GM13976 (cell line): Measurements from ENCODE around the gene SLC39A11.

ENCODE experiments used
- DNase-seq: peaks from one replicate; pipeline ENCODE4 v3.0.0; 2012; ENCODE audit warnings: low spot score
- CTCF ChIP-seq: IDR thresholded peaks from 2 replicates; pipeline ENCODE4 v1.5.1; 2012; ENCODE audit warnings: borderline replicate concordance, mild to moderate bottlenecking; ENCODE audit not compliant: insufficient read depth; ENCODE audit errors: extremely low read depth, missing control alignments, control extremely low read depth
- in situ Hi-C: fragments of 300-500 bp; cut with MboI; formaldehyde crosslinking; loops from one replicate; pipeline ENCODE4 v1.12.0; 2022; ENCODE audit warnings: low sequenced_read_pairs, mixed read lengths, inconsistent platforms; ENCODE audit not compliant: unreplicated experiment

Gene SLC39A11

DNA sequence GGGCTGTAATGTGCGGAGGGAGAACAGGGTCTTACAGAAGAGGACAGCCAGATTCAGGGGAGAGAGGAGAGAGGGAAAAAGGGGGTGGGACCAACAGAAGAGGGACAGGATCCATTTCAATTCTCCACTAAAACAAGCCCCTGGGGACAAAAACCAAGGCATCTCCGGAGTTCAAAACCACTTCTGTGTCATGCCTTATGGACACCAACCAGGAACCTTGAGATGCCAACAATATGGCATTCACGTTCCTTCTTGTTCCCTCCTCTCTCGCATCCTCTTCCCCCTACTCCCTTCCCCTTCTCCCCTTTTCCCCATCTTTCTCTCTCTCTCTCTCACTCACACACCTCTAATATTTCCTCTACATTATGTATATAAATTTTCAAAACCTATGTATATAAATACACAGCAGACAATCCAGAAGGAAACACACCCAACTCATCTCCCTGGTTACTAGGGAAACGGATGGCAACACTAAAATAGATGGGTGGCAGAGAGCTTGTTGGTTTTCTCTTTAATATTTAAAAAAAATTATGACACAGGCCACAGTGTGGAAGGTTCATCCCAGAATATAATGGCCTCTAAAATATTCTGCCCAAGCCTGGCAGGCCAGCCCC lies 123.1 kb downstream of the SLC39A11 start:
- in situ Hi-C loops, result no loop called here
- no peak for DNase-seq
- TF ChIP-seq CTCF, result no peak

- no peak for DNase-seq
- in situ Hi-C loops, result no loop called here
- no peak for TF ChIP-seq CTCF
Measured at GRCh38 chr17:72968798-72969197, 123.7 kb downstream of the SLC39A11 start.

- TF ChIP-seq CTCF, result no peak
- in situ Hi-C loops, result no loop called here
- DNase-seq, result no peak
Measured at GRCh38 chr17:72967977-72968585, 124.4 kb downstream of the SLC39A11 start.

DNA sequence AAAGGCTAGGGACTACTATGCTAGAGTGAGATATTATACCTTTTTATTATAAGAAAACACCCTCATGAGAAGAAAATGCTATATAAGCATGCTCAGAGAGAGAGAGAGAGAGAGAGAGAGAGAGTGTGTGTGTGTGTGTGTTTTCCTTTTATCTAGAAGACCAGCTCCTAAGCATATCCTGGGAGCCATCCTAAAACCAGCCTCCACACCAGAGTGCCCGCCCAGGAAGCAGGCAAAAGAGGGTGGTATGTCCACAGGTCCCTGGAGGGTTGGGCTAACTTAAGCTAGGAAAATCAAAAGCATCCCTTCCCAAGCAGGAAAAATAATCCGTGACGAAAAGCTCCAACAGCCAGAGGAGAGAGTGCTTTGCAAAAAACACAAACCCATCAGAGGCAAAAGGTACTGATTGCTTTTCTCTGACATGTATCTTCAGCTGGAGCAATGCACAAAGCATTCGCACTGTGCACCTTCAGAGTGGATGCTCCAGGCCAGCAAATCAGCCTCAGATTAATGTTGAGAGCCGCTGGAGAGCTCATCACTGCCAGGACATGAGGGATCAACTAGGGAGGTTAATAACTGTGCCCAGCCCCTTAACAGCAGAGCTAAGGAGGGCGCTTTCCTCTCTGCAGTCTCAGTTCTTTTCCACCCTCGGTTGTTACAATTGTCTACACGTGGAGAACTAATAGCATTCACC lies 125.1 kb downstream of the SLC39A11 start:
- TF ChIP-seq CTCF, result no peak
- in situ Hi-C loops, result no loop called here
- DNase-seq, result no peak

- TF ChIP-seq CTCF, result no peak
- no peak for DNase-seq
- in situ Hi-C loops, result no loop called here
Measured at GRCh38 chr17:72962106-72962505, 130.4 kb downstream of the SLC39A11 start.

DNA sequence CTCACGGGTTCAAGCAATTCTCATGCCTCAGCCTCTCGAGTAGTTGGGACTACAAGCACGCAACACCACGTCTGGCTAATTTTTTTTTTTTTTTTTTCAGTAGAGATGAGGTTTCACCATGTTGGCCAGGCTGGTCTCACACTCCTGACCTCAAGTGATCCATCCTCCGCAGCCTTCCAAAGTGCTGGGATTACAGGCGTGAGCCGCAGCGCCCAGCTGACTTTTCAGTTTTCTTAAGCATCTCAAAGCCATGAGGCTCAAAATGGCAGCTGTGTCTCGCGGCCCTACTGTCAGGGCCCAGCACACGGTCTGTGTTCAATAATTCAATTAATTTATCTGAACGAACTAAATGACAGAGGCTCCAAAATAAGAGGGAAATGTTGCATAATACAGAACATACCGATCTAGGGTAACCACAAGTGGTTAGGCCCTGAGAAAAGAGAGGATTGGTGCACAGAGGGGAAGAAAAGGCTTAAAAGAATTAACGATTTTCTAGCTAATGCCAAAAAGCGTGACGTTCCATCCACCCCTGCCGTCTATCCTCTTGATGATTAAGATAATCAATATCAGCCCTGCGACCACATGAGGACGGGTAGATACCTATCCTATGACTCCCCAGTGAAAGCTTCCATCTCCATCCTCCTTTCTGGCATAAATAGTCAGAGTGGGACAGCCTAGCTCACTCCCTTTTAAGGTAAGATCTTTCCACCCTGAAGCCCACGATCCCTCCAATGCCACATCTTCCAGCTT lies 136.9 kb downstream of the SLC39A11 start:
- no peak for TF ChIP-seq CTCF
- no peak for DNase-seq
- in situ Hi-C loops, result no loop called here
